GM13976 (cell line): Measurements from ENCODE around the gene NBAS.

ENCODE experiments used
- DNase-seq: peaks from one replicate; pipeline ENCODE4 v3.0.0; 2012; ENCODE audit warnings: low spot score
- in situ Hi-C: fragments of 300-500 bp; cut with MboI; formaldehyde crosslinking; loops from one replicate; pipeline ENCODE4 v1.12.0; 2022; ENCODE audit warnings: low sequenced_read_pairs, mixed read lengths, inconsistent platforms; ENCODE audit not compliant: unreplicated experiment
- TF ChIP-seq, protein P1 (sequence below): IDR thresholded peaks from 2 replicates; pipeline ENCODE4 v1.5.1; 2012; ENCODE audit warnings: borderline replicate concordance, mild to moderate bottlenecking; ENCODE audit not compliant: insufficient read depth; ENCODE audit errors: extremely low read depth, missing control alignments, control extremely low read depth

NBAS gene

DNA sequence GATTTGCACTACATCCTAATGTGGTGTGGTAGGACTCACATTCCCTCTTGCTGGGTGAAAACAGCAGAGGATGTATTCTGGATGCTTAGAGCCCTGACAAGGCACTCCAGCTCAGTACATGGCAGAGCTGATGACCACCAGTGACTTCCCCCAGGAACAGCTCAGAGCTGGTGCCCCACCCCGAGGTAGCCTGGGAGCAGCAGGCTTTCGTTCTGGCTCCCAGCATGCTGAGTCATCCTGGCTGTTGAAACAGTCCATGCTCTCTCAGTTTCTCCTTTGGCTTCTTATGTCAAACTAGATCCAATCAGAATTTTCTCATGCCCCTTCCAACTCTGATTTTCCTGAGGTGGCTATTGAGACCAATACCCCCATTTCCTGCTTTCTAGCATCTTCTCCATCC, 438.2 kb downstream of the NBAS start:
- TF ChIP-seq, protein P1, sequence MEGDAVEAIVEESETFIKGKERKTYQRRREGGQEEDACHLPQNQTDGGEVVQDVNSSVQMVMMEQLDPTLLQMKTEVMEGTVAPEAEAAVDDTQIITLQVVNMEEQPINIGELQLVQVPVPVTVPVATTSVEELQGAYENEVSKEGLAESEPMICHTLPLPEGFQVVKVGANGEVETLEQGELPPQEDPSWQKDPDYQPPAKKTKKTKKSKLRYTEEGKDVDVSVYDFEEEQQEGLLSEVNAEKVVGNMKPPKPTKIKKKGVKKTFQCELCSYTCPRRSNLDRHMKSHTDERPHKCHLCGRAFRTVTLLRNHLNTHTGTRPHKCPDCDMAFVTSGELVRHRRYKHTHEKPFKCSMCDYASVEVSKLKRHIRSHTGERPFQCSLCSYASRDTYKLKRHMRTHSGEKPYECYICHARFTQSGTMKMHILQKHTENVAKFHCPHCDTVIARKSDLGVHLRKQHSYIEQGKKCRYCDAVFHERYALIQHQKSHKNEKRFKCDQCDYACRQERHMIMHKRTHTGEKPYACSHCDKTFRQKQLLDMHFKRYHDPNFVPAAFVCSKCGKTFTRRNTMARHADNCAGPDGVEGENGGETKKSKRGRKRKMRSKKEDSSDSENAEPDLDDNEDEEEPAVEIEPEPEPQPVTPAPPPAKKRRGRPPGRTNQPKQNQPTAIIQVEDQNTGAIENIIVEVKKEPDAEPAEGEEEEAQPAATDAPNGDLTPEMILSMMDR: no peak
- no peak for DNase-seq
- in situ Hi-C loops: no loop called here

DNA sequence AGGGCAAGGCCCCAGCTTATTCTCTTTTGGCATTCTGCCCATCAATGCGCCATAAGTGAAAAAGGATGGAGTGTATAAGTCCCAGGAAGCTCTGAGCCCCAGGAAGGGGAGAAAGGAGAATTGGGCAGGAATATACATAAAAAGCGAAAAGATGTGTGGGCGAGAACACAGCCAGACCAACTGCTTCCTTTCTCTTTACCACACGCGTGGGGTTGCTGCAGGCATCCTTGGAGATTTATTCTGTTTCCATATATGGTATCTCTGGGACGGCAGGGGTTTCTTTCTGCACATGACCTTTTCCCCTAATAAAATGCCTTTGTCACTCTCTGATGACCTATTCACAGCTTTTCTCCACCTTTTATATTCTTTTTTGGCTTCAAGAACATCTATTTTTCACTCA, 440.5 kb downstream of the NBAS start:
- TF ChIP-seq, protein P1: no peak
- in situ Hi-C loops: no loop called here
- DNase-seq: no peak

DNA sequence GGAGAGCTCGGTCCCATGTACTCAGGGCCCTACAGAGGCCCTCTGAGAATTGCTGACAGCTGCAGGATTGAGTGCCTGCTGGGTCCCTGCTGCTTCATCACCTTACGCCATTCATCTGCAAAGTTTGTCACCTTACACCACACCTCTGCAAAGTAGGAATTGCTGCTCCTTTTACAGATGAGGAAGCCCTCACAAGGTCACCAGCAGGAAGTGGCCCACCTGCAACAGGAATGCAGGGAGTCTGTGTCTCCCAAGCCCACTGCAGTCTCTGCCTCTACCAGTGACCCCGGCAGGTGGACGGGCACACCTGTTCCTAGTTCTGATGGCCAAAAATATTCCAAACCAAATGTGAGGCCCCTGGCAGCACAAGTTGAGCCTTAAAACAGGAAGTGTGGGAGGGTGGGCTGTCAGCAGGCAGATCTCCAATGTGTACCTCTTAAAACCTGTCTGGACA, 441.4 kb downstream of the NBAS start:
- in situ Hi-C loops: no loop called here
- no peak for DNase-seq

DNA sequence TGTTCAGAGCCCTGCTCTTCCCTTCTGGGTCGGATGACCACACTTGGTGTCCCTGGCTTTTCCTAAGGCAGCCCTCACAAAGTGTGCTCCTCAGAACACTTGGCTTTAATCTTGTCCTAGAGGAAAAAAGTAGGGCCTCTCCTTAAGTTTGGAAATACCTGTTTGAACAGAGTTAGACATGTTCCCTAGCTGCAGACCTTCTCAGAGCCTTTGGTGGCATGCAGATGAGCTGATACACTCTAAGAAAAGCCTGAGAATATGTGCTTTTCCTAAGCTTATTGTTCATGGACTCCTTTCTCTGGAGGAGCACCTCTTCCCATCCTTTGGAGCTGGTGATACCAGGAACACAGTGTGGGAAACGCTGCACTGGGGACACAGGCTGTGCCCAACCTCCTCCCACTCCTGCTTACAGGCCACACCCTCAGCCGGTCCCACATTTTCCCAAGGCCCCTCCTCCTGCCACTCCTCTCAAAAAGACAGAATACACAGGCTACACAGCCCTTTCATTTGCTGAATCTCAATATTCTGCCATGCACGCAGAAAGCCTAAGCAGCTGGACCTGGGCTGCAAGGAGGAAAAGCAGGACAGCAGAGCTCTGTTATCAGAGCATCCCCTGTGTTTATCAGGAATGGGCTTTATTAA, 443.6 kb downstream of the NBAS start:
- in situ Hi-C loops: no loop called here
- no peak for DNase-seq
- TF ChIP-seq, protein P1: no peak

More for the DNA sequence above, 441.4 kb downstream of the NBAS start:
- TF ChIP-seq, protein P1: no peak
